ENCODE measurements around the gene BEND6. TPM values are rescaled to one million over a fixed set of nuclear protein-coding genes. Genes with fewer than 3 reads are reported as not detected.

BEND6 gene
- total RNA-seq, 3 donors from 2014 or later = 0.17 to 1.4 (median 0.31) TPM

DNA sequence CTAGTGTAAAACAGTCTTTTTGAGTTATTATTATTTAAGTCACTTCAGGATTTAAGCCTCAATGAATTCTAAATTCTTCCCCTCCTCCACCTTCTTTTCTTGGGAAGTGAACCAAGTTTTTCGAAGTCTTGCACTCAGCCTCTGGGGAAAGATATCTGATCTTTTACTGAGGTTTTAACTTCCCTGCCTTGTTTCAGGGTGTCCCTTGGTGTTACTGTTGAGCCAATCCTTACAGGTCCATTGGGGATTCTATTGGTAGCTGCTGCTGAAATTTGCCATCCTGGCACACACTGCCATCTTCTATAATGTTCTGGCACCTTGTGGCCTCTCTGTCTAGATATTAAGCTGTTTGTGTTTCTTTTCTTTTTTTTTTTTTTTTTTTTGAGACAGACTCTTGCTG is 31.7 kb downstream of the BEND6 start:
- ATAC-seq = no peak
- H3K4me3 ChIP-seq = no peak overlapping the region
- DNase-seq = no peak
- no peaks in the 10 kb centered on the region for H3K36me3 ChIP-seq (ENCODE audit: low read depth)
- no peaks in the 10 kb centered on the region for H3K4me1 ChIP-seq (ENCODE audit: low read depth)
- no peaks in the 10 kb centered on the region for H3K9me3 ChIP-seq
- no peak for TF ChIP-seq CTCF (IDR thresholded peaks at IDR 0.05)
- intact Hi-C loops (cut with DNase I, micrococcal nuclease) = no loop called here

- H3K4me1 ChIP-seq (ENCODE audit: low read depth) = no peaks in the 10 kb centered on the region
- no peaks in the 10 kb centered on the region for H3K9me3 ChIP-seq
- TF ChIP-seq CTCF (IDR thresholded peaks at IDR 0.05) = no peak
- ATAC-seq (no peak), DNase-seq (no peak)
- H3K4me3 ChIP-seq = no peak overlapping the region
- no peaks in the 10 kb centered on the region for H3K36me3 ChIP-seq (ENCODE audit: low read depth)
- intact Hi-C loops (cut with DNase I, micrococcal nuclease) = no loop called here
These were observed 33.2 kb downstream of the BEND6 start for GRCh38 chr6:56988145-56988544.

DNA sequence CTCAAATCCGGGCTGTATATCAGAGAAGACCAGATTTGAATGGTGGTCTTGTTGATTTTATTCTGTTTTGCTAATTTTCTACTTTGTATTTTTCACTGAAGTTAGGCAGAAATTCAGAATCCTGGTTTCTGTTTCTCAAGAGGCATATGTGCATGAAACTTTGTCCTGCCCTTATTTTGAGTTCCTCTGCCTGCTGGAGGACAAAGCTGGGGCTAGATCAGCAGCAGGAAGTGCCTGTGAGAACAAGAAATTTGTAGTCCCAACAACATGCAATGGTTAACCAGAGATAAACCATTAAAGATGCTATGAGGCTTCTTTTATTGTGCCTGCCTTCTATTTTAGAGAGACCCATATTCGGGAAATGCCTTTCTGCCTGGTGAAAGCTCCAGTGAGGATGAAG is 37.1 kb downstream of the BEND6 start:
- ATAC-seq = no peak
- Histone ChIP-seq H3K9me3 (no peaks in the 10 kb centered on the region), H3K4me3 (no peak overlapping the region), H3K36me3 (ENCODE audit: low read depth) (no peaks in the 10 kb centered on the region), H3K4me1 (ENCODE audit: low read depth) (no peaks in the 10 kb centered on the region)
- DNase-seq = no peak
- TF ChIP-seq CTCF (IDR thresholded peaks at IDR 0.05) = no peak
- intact Hi-C loops (cut with DNase I, micrococcal nuclease) = no loop called here

DNA sequence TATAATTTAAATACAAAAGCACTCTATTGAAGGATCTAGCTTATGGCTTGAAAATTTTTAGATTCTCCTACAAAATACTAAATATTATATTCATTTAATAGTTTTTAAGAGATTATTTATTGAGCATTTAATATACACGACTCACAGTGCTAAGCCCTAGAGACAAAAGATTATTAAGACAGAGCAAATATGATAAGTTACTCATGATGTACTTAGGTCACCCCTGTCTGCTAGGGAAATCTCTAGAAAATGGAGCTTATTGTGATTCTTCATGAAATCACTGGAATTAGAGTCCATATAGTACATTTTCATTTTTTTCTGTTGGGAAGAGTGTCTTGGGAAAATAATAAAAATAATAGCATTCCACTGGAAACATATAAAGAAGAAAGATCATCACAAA is 37.8 kb downstream of the BEND6 start:
- Histone ChIP-seq H3K9me3 (no peaks in the 10 kb centered on the region), H3K4me1 (ENCODE audit: low read depth) (no peaks in the 10 kb centered on the region), H3K4me3 (no peak overlapping the region), H3K36me3 (ENCODE audit: low read depth) (no peaks in the 10 kb centered on the region)
- intact Hi-C loops (cut with DNase I, micrococcal nuclease) = no loop called here
- DNase-seq = no peak
- TF ChIP-seq CTCF (IDR thresholded peaks at IDR 0.05) = no peak
- ATAC-seq = no peak

DNA sequence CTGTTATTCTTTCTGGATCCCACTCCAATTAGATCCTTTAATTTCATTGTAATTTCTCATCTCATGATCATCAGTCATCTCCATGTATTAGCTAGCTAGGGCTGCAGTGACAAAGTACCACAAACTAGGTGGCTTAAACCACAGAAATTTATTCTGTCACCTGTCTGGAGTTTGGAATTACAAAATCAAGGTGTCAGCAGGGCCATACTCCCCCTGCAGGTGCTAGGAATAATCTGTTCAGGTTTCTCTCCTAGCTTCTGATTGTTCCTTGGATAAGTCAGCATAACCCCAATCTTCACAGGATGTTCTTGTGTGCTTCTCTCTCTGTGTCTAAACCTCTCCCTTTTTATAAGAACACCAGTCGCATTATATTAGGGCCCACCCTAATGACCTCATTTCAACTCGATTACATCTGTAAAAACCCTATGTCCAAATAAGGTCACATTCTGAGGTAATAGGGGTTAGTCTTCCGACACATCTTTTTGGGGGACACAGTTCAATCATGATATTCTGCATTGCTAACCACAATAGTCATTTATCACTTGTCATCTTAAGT is 40.5 kb downstream of the BEND6 start:
- Histone ChIP-seq H3K36me3 (ENCODE audit: low read depth) (no peaks in the 10 kb centered on the region), H3K4me3 (no peak overlapping the region), H3K4me1 (ENCODE audit: low read depth) (no peaks in the 10 kb centered on the region), H3K9me3 (no peaks in the 10 kb centered on the region)
- TF ChIP-seq CTCF (IDR thresholded peaks at IDR 0.05) = no peak
- ATAC-seq (no peak), DNase-seq (no peak)
- intact Hi-C loops (cut with DNase I, micrococcal nuclease) = no loop called here

DNA sequence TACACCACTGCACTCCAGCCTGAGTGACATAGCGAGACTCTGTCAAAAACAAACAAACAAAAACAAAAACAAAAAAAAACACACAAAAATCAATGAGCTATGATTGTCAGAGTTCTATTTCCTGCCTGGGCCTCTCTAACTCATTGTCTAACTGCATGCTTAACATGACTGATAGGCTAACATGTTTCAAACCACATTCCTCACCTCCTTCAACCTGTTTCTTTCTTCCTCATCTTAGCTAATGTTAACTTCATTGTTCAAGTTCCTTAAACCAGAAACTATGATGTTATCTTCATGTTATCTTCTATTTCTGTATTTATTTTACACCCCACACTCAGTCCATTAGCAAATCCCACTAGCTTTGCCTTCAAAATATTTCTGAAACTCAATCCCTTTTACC is 41.5 kb downstream of the BEND6 start:
- no peak for ATAC-seq
- H3K36me3 ChIP-seq (ENCODE audit: low read depth) = no peaks in the 10 kb centered on the region

More for the DNA sequence above, 41.5 kb downstream of the BEND6 start:
- Histone ChIP-seq H3K4me3 (no peak overlapping the region), H3K4me1 (ENCODE audit: low read depth) (no peaks in the 10 kb centered on the region), H3K9me3 (no peaks in the 10 kb centered on the region)
- intact Hi-C loops (cut with DNase I, micrococcal nuclease) = no loop called here
- no peak for TF ChIP-seq CTCF (IDR thresholded peaks at IDR 0.05)
- DNase-seq = no peak
